ENCODE measurements around the gene PTPN3. TPM values are rescaled to one million over a fixed set of nuclear protein-coding genes. Genes with fewer than 3 reads are reported as not detected.

PTPN3 gene
- total and polyA plus RNA-seq, 2 donors (not counting 1 experiment from before 2014, with no cell fraction given): 1.4 to 2.3 TPM

- H2AFZ ChIP-seq (ENCODE audit: low read length): no peak overlapping the region
- no peak overlapping the region for H3K4me2 ChIP-seq (ENCODE audit: extremely low read depth, insufficient read depth, low read length)
- no peak overlapping the region for H3K4me3 ChIP-seq (replicated peaks in 1 of 4; ENCODE audit: control extremely low read depth in 1 of 4, insufficient read depth in 1 of 4, low read depth in 3 of 4, low read length in 4 of 4)
- no peaks in the 10 kb centered on the region for H3K27me3 ChIP-seq (ENCODE audit: control insufficient read depth, insufficient read depth, low read length)
- no peaks in the 10 kb centered on the region for H3K36me3 ChIP-seq (ENCODE audit: control insufficient read depth, insufficient read depth, low read length)
- no peaks in the 10 kb centered on the region for H3K4me1 ChIP-seq (ENCODE audit: control insufficient read depth, extremely low read depth, insufficient read depth, low read length)
- H4K20me1 ChIP-seq (ENCODE audit: control insufficient read depth, extremely low read depth, insufficient read depth, low read length): no peaks in the 10 kb centered on the region
- no peak overlapping the region for H3K27ac ChIP-seq (ENCODE audit: insufficient read depth, low read length)
- no peaks in the 10 kb centered on the region for H3K9me3 ChIP-seq (ENCODE audit: control insufficient read depth, insufficient read depth, low read depth, low read length)
- no peak overlapping the region for H3K9ac ChIP-seq (ENCODE audit: insufficient read depth, low read length)
- no peak for DNase-seq (ENCODE audit: low read depth in 2 of 2)
- no peaks in the 10 kb centered on the region for H3K79me2 ChIP-seq (ENCODE audit: control insufficient read depth, insufficient read depth, low read length)
- TF ChIP-seq, protein P1, sequence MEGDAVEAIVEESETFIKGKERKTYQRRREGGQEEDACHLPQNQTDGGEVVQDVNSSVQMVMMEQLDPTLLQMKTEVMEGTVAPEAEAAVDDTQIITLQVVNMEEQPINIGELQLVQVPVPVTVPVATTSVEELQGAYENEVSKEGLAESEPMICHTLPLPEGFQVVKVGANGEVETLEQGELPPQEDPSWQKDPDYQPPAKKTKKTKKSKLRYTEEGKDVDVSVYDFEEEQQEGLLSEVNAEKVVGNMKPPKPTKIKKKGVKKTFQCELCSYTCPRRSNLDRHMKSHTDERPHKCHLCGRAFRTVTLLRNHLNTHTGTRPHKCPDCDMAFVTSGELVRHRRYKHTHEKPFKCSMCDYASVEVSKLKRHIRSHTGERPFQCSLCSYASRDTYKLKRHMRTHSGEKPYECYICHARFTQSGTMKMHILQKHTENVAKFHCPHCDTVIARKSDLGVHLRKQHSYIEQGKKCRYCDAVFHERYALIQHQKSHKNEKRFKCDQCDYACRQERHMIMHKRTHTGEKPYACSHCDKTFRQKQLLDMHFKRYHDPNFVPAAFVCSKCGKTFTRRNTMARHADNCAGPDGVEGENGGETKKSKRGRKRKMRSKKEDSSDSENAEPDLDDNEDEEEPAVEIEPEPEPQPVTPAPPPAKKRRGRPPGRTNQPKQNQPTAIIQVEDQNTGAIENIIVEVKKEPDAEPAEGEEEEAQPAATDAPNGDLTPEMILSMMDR (conservative IDR thresholded peaks at IDR 0.05 in 1 of 2, IDR thresholded peaks at IDR 0.05 in 1 of 2; ENCODE audit: low read depth in 1 of 2, low read length in 2 of 2): no peak
- TF ChIP-seq EZH2 (IDR thresholded peaks at IDR 0.05; ENCODE audit: low read length, missing control alignments): no peak
Observed at GRCh38 chr9:109437286-109437685, 60.8 kb downstream of the PTPN3 start.

DNA sequence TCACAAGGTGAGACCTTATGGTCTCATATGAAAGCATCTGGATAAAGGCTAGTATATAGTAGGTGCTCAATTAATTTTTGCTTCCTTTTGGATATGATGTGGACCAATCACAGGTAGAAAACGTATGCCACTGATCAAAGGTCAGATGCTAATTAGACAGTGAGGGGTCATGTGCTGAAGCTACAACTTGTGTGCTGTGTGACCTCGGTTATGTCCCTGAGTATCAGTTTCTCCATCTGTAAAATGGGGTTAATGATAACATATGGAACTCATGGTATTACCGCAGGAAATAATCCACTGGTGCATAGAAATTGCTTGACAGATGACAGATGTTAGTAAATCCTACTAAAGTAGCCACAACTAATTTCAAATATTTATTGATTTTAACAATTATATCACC, 62.0 kb downstream of the PTPN3 start:
- Histone ChIP-seq H3K79me2 (ENCODE audit: control insufficient read depth, insufficient read depth, low read length) (no peaks in the 10 kb centered on the region), H3K9ac (ENCODE audit: insufficient read depth, low read length) (no peak overlapping the region), H3K27ac (ENCODE audit: insufficient read depth, low read length) (no peak overlapping the region), H2AFZ (ENCODE audit: low read length) (no peak overlapping the region), H3K4me2 (ENCODE audit: extremely low read depth, insufficient read depth, low read length) (no peak overlapping the region), H3K36me3 (ENCODE audit: control insufficient read depth, insufficient read depth, low read length) (no peaks in the 10 kb centered on the region), H3K4me3 (replicated peaks in 1 of 4; ENCODE audit: control extremely low read depth in 1 of 4, insufficient read depth in 1 of 4, low read depth in 3 of 4, low read length in 4 of 4) (no peak overlapping the region), H3K27me3 (ENCODE audit: control insufficient read depth, insufficient read depth, low read length) (no peaks in the 10 kb centered on the region), H4K20me1 (ENCODE audit: control insufficient read depth, extremely low read depth, insufficient read depth, low read length) (no peaks in the 10 kb centered on the region), H3K4me1 (ENCODE audit: control insufficient read depth, extremely low read depth, insufficient read depth, low read length) (no peaks in the 10 kb centered on the region), H3K9me3 (ENCODE audit: control insufficient read depth, insufficient read depth, low read depth, low read length) (no peaks in the 10 kb centered on the region)
- TF ChIP-seq EZH2 (IDR thresholded peaks at IDR 0.05; ENCODE audit: low read length, missing control alignments): no peak
- TF ChIP-seq, protein P1 (conservative IDR thresholded peaks at IDR 0.05 in 1 of 2, IDR thresholded peaks at IDR 0.05 in 1 of 2; ENCODE audit: low read depth in 1 of 2, low read length in 2 of 2): no peak
- DNase-seq (ENCODE audit: low read depth in 2 of 2): no peak

GRCh38 chr9:109433476-109433875, 64.6 kb downstream of the PTPN3 start:
- TF ChIP-seq, protein P1 (conservative IDR thresholded peaks at IDR 0.05 in 1 of 2, IDR thresholded peaks at IDR 0.05 in 1 of 2; ENCODE audit: low read depth in 1 of 2, low read length in 2 of 2): no peak
- TF ChIP-seq EZH2 (IDR thresholded peaks at IDR 0.05; ENCODE audit: low read length, missing control alignments): no peak
- H3K27me3 ChIP-seq (ENCODE audit: control insufficient read depth, insufficient read depth, low read length): no peaks in the 10 kb centered on the region
- no peaks in the 10 kb centered on the region for H3K79me2 ChIP-seq (ENCODE audit: control insufficient read depth, insufficient read depth, low read length)
- H2AFZ ChIP-seq (ENCODE audit: low read length): no peak overlapping the region
- H3K9me3 ChIP-seq (ENCODE audit: control insufficient read depth, insufficient read depth, low read depth, low read length): no peaks in the 10 kb centered on the region
- H3K4me2 ChIP-seq (ENCODE audit: extremely low read depth, insufficient read depth, low read length): no peak overlapping the region
- DNase-seq (ENCODE audit: low read depth in 2 of 2): no peak
- H4K20me1 ChIP-seq (ENCODE audit: control insufficient read depth, extremely low read depth, insufficient read depth, low read length): no peaks in the 10 kb centered on the region
- H3K4me1 ChIP-seq (ENCODE audit: control insufficient read depth, extremely low read depth, insufficient read depth, low read length): no peaks in the 10 kb centered on the region
- H3K27ac ChIP-seq (ENCODE audit: insufficient read depth, low read length): no peak overlapping the region
- H3K36me3 ChIP-seq (ENCODE audit: control insufficient read depth, insufficient read depth, low read length): no peaks in the 10 kb centered on the region
- H3K9ac ChIP-seq (ENCODE audit: insufficient read depth, low read length): no peak overlapping the region
- no peak overlapping the region for H3K4me3 ChIP-seq (replicated peaks in 1 of 4; ENCODE audit: control extremely low read depth in 1 of 4, insufficient read depth in 1 of 4, low read depth in 3 of 4, low read length in 4 of 4)
